A673 (cell line): ENCODE measurements around the gene DUSP5. TPM values are rescaled to one million over a fixed set of nuclear protein-coding genes. Genes with fewer than 3 reads are reported as not detected.
A peak's percentile ranks its signal among the peaks of the same experiment; 100 is the strongest.

Experiments
- BruUV-seq: library from RNA; stranded (reverse); fragments of 400-500 nt; replicated peaks from 2 replicates; lab custom pipeline; 2021; lab: Mats Ljungman, UMichigan
- CTCF ChIA-PET: fragments of 300-600 bp; sonication (Branson Sonifier 250); formaldehyde crosslinking; loops from one replicate; lab custom pipeline; 2022; ENCODE audit warnings: antibody characterized with exemption; lab: Charles Lee
- POLR2A ChIA-PET: fragments of 300-600 bp; sonication (Branson Sonifier 250); formaldehyde crosslinking; loops from one replicate; lab custom pipeline; 2022; ENCODE audit warnings: antibody characterized with exemption; ENCODE audit not compliant: low non-redundant PET; lab: Charles Lee
- DNase-seq: peaks from one replicate; pipeline ENCODE4 v3.0.0-alpha.2; 2015; ENCODE audit warnings: low spot score
- H3K27ac ChIP-seq: fragments of 200-600 bp; sonication (generic); 2 replicates; pipeline ENCODE4 v1.5.1; 2016; ENCODE audit warnings: mixed run types, low read depth, mild to moderate bottlenecking, mixed read lengths, antibody characterized with exemption, low read length; ENCODE audit not compliant: poor library complexity, severe bottlenecking
- H3K27me3 ChIP-seq: fragments of 200-600 bp; sonication (generic); replicated peaks from 2 replicates; pipeline ENCODE4 v1.6.1; 2017; ENCODE audit warnings: mixed run types, low read depth, mild to moderate bottlenecking, mixed read lengths, antibody characterized with exemption, low read length; ENCODE audit not compliant: insufficient read depth, poor library complexity
- H3K36me3 ChIP-seq: fragments of 200-600 bp; sonication (generic); 2 replicates; pipeline ENCODE4 v1.6.1; 2016; ENCODE audit warnings: mixed run types, mild to moderate bottlenecking, mixed read lengths, antibody characterized with exemption, low read length; ENCODE audit not compliant: insufficient read depth, poor library complexity, severe bottlenecking
- H3K4me1 ChIP-seq: fragments of 200-600 bp; sonication (generic); 2 replicates; pipeline ENCODE4 v1.6.1; 2017; ENCODE audit warnings: mixed run types, mild to moderate bottlenecking, mixed read lengths, antibody characterized with exemption, low read length; ENCODE audit not compliant: insufficient read depth, poor library complexity, severe bottlenecking
- H3K4me3 ChIP-seq: fragments of 200-600 bp; sonication (generic); 2 replicates; pipeline ENCODE4 v1.5.1; 2016; ENCODE audit warnings: low read depth, mixed run types, mild to moderate bottlenecking, mixed read lengths, low read length; ENCODE audit not compliant: poor library complexity, severe bottlenecking
- H3K9me3 ChIP-seq: fragments of 200-600 bp; sonication (generic); 2 replicates; pipeline ENCODE4 v1.6.1; 2016; ENCODE audit warnings: mixed run types, low read depth, mild to moderate bottlenecking, mixed read lengths, antibody characterized with exemption, low read length; ENCODE audit not compliant: poor library complexity, severe bottlenecking
- EZH2 ChIP-seq: fragments of 200-600 bp; sonication (generic); IDR thresholded peaks from 2 replicates; pipeline ENCODE4 v1.6.1; 2017; ENCODE audit warnings: borderline replicate concordance, low read depth, mild to moderate bottlenecking, mixed read lengths, antibody characterized with exemption, low read length; ENCODE audit not compliant: poor library complexity, severe bottlenecking
- intact Hi-C: fragments of 100-400 bp; cut with micrococcal nuclease; formaldehyde crosslinking; loops from one replicate; pipeline ENCODE4 v1.10.0; 2022; ENCODE audit not compliant: unreplicated experiment
- total RNA-seq: library from RNA; stranded (reverse); gene quantifications from 2 replicates; pipeline ENCODE4 v1.2.3, GENCODE V29; 2021
- TF ChIP-seq, protein P1 (sequence below): fragments of 300-800, 200-600 bp; sonication (generic); conservative IDR thresholded peaks from 2 replicates; pipeline ENCODE4 v1.5.1; 2017; ENCODE audit warnings: low read depth, mild to moderate bottlenecking, antibody characterized with exemption, low read length, moderate library complexity, mixed read lengths

Gene DUSP5
- total RNA-seq, 1 experiment from 2014 or later = 29.3 TPM

DNA sequence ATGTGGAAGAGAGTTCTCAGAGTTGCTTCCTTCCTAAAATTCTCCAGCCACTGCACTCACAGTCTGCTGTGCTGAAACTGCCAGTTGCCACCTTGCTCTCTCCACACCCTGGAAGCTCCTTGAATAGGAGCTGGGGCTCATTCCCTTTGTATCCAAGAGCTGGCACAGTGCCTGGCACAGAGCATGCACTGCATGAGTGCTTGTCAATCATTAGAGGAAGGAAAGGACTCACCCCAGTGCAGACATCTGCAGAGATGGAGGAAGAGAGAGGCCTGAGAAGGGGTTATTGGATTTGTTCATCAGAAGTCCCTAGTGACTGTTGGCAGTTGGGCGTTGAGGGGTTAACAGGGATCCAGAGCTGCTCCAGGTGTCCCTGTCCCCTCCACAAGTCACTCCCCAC lies 41.7 kb upstream of the DUSP5 start:
- peak; percentile 27 for DNase-seq
- Histone ChIP-seq H3K4me3 (no peak overlapping the region), H3K36me3 (no peaks in the 10 kb centered on the region), H3K27me3 (no peaks in the 10 kb centered on the region), H3K4me1 (peaks cover 19% of the 10 kb centered on the region), H3K27ac (no peak overlapping the region), H3K9me3 (no peaks in the 10 kb centered on the region)
- intact Hi-C loops = no loop called here
- CTCF ChIA-PET = no interaction called here
- TF ChIP-seq EZH2 = no peak
- TF ChIP-seq, protein P1, sequence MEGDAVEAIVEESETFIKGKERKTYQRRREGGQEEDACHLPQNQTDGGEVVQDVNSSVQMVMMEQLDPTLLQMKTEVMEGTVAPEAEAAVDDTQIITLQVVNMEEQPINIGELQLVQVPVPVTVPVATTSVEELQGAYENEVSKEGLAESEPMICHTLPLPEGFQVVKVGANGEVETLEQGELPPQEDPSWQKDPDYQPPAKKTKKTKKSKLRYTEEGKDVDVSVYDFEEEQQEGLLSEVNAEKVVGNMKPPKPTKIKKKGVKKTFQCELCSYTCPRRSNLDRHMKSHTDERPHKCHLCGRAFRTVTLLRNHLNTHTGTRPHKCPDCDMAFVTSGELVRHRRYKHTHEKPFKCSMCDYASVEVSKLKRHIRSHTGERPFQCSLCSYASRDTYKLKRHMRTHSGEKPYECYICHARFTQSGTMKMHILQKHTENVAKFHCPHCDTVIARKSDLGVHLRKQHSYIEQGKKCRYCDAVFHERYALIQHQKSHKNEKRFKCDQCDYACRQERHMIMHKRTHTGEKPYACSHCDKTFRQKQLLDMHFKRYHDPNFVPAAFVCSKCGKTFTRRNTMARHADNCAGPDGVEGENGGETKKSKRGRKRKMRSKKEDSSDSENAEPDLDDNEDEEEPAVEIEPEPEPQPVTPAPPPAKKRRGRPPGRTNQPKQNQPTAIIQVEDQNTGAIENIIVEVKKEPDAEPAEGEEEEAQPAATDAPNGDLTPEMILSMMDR = no peak
- POLR2A ChIA-PET = no interaction called here
- BruUV-seq = no TSS peak

DNA sequence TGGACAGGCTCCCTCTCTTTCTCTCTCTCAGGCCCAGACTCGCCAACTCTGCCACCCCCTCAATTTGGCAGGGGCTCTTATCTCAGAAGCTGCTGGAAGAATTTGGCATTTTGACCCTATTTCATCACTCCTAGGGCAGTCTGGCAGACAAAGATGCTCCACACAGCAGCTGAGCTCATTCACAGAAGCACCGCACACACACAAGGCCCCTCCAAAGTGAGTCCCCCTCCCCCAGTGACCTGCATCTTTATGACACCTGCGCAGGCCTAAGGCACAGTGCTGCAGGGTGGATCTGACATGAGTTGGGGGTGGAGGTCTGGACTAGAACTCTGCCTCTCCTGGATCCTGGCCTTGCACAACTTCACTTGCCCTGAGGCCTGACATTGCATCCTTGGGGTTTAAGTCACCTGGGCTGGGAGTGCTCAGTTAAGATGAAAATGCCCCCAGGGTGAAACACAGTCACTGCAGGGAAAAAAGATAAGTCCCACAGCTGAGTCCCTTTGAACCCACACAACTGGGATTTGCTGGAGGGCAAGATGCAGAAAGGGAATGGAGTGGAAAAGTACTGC lies 41.1 kb upstream of the DUSP5 start:
- Histone ChIP-seq H3K36me3 (no peaks in the 10 kb centered on the region), H3K4me1 (peaks cover 19% of the 10 kb centered on the region), H3K9me3 (no peaks in the 10 kb centered on the region), H3K4me3 (no peak overlapping the region), H3K27ac (no peak overlapping the region), H3K27me3 (no peaks in the 10 kb centered on the region)
- ChIA-PET CTCF (no interaction called here), POLR2A (no interaction called here)
- TF ChIP-seq, protein P1 = no peak
- TF ChIP-seq EZH2 = no peak
- BruUV-seq = no TSS peak
- intact Hi-C loops = no loop called here
- DNase-seq = no peak

DNA sequence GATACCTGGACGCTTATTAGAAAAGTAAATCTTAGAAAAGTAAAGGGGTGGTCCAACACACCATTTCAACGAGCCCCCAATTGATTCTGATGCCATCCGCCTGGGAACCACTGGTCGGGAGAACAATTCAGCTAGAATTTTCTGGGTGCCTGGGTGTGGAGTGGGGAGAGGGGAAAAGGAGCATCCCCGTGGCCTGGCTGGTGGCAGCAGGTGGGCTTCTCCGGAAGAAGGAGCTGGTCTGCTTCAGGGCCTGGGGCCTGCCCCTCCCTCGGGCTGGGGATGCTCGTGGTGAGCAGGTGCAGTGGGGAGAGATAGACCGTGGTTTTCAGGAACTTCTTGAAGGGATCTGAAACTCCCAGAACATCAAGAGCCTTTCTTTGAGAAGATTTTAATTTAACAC lies 39.9 kb upstream of the DUSP5 start:
- no peaks in the 10 kb centered on the region for H3K36me3 ChIP-seq
- intact Hi-C loops = no loop called here
- H3K9me3 ChIP-seq = no peaks in the 10 kb centered on the region
- ChIA-PET POLR2A (no interaction called here), CTCF (no interaction called here)
- TF ChIP-seq, protein P1 = no peak
- no peak for TF ChIP-seq EZH2
- H3K27me3 ChIP-seq = no peaks in the 10 kb centered on the region
- no peak for DNase-seq
- no peak overlapping the region for H3K27ac ChIP-seq
- BruUV-seq = no TSS peak
- H3K4me1 ChIP-seq = peaks cover 19% of the 10 kb centered on the region
- H3K4me3 ChIP-seq = no peak overlapping the region
